Stomach (tissue), 9 donors: ENCODE data around the gene CCNDBP1. TPM values are rescaled to one million over a fixed set of nuclear protein-coding genes. Genes with fewer than 3 reads are reported as not detected.

Source experiments
- DNase-seq, 2 donors: peaks; one replicate each; pipeline versions ENCODE4 v3.0.0 to v3.0.0-alpha.2; 2013 to 2019
- H3K27ac ChIP-seq, 5 donors: fragments of 200-600 bp in 4 of 5; sonication (generic) in 4 of 5; one replicate each; pipeline ENCODE4 v1.5.1; 2013 to 2019; ENCODE audit warnings: mild to moderate bottlenecking in 1 of 5, moderate library complexity in 1 of 5
- H3K27me3 ChIP-seq, 3 donors: fragments of 200-600 bp; sonication (generic); one replicate each; pipeline ENCODE4 v1.5.1; 2017 to 2019; ENCODE audit warnings: mixed run types in 1 of 3
- H3K36me3 ChIP-seq, 4 donors: fragments of 200-600 bp; sonication (generic); 1 replicate in 3 of 4; 2 replicates in 1 of 4; pipeline ENCODE4 v1.5.1; 2016 to 2019
- H3K4me1 ChIP-seq, 4 donors: fragments of 200-600 bp; sonication (generic); one replicate each; pipeline ENCODE4 v1.5.1; 2016 to 2019
- H3K4me3 ChIP-seq, 4 donors: fragments of 200-600 bp; sonication (generic) in 3 of 4; one replicate each; pipeline ENCODE4 v1.5.1; 2016 to 2019; ENCODE audit warnings: mild to moderate bottlenecking in 1 of 4
- H3K9me3 ChIP-seq, 4 donors: fragments of 200-600 bp; sonication (generic); one replicate each; pipeline ENCODE4 v1.5.1; 2016 to 2019
- EP300 ChIP-seq: sonication (generic); formaldehyde crosslinking; IDR thresholded peaks from one replicate; pipeline ENCODE4 v1.6.1; 2017; ENCODE audit warnings: antibody characterized with exemption
- POLR2A ChIP-seq, 4 donors: fragments of 450-650 bp; IDR thresholded peaks; one replicate each; pipeline ENCODE4 v1.6.1; 2016; ENCODE audit warnings: antibody characterized with exemption in 4 of 4, control low read depth in 2 of 4, mild to moderate bottlenecking in 1 of 4, moderate library complexity in 1 of 4
- POLR2AphosphoS5 ChIP-seq, 3 donors: sonication (generic); formaldehyde crosslinking; IDR thresholded peaks; one replicate each; pipeline ENCODE4 v1.6.1; 2016; ENCODE audit warnings: antibody characterized with exemption in 3 of 3
- WGBS, 5 donors: extraction: QIAGEN DNeasy Blood & Tissue Kit in 3 of 5; methylation state at CpG; one replicate each; pipeline versions ENCODE4 v1.1.5 to v1.1.7; 2013 to 2018; 5-methylcytosine and 5-hydroxymethylcytosine counted together
- intact Hi-C: fragments of 100-400 bp; cut with DNase I; formaldehyde crosslinking; loops from one replicate; pipeline ENCODE4 v1.15.1; 2023; ENCODE audit warnings: low total_unique reads
- polyA plus RNA-seq, 3 donors: library from polyadenylated mRNA; stranded (reverse); fragments of 200-250 nt; gene quantifications; one replicate each; pipeline ENCODE4 v1.2.3, GENCODE V29; 2013
- total RNA-seq, 5 donors: library from RNA; depleted of rRNA; stranded (reverse); fragments of >200 nt; gene quantifications; one replicate each; pipeline versions ENCODE4 v1.1.0 to v1.2.3, GENCODE V29; 2014 to 2016
- TF ChIP-seq, protein P1 (sequence below), 7 experiments: fragments of 450-650 bp in 4 of 7; fragments of 200-600 bp in 3 of 7; sonication (generic) in 3 of 7; IDR thresholded peaks; one replicate each; pipeline ENCODE4 v1.5.1; 2016 to 2019; ENCODE audit warnings: antibody characterized with exemption in 7 of 7, control low read depth in 2 of 7, mild to moderate bottlenecking in 1 of 7
- donor health status: healthy with polysubstance abuse.
- donor health status: Bipolar disorder and iron deficiency.
- donor health status: healthy.

Gene CCNDBP1
- total and polyA plus RNA-seq, 8 donors, result 41.1 to 136 (median 52.8) TPM

DNA sequence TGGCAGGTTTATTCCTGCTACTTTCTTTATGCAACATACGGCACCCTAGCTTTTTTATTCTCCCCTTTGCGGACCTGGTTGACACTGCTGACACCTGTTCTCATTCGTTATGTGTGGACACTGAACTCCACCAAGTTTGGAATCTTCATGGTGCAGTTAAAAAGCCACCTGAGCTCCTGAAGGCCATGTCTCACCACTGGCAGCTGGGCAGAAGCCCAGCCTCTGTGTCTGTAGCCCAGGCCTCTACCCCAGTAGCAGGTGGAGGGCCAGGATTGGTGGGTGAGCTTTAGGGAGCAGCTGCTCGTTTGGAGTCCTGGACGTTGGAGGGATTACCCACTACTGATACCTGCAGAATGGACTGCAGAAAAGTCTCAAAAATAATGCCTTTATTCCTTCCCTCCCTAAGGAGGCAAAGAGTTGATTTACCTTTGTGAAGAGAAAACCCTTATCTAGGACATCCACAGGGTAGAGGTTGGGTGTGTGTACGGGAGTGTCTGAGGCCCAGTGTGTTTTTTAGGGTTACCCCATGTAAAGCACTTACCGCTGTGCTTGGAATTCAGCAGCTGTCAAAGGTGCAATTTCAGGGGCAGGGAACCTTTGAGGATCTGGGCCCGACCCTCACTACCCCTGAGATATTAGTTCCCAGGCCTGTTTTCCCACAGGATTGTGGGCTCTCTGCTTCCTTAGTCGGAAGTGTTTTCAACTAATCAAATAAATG is 637 bp upstream of the CCNDBP1 start:
- H3K27ac ChIP-seq, result peak overlapping the region; percentile 94 to 98 (median 97)
- peaks cover 18 to 71% (median 39%) of the 10 kb centered on the region in 4 donors for H3K4me1 ChIP-seq
- H3K27me3 ChIP-seq, result no peaks in the 10 kb centered on the region
- peaks cover 10 to 31% (median 23%) of the 10 kb centered on the region in 4 donors for H3K36me3 ChIP-seq
- intact Hi-C loops, result no loop called here
- peak overlapping the region; percentile 71 to 93 (median 82) for H3K4me3 ChIP-seq
- DNase-seq, result no peak
- WGBS, 5 donors, result 58 to 69% (median 60%) methylated on average over 9 of the region's 9 CpGs
- H3K9me3 ChIP-seq, result no peaks in the 10 kb centered on the region
- no peak for TF ChIP-seq POLR2A (IDR thresholded peaks at IDR 0.05)
- no peak for TF ChIP-seq EP300
- no peak for TF ChIP-seq POLR2AphosphoS5 (IDR thresholded peaks at IDR 0.05)
- TF ChIP-seq, protein P1, sequence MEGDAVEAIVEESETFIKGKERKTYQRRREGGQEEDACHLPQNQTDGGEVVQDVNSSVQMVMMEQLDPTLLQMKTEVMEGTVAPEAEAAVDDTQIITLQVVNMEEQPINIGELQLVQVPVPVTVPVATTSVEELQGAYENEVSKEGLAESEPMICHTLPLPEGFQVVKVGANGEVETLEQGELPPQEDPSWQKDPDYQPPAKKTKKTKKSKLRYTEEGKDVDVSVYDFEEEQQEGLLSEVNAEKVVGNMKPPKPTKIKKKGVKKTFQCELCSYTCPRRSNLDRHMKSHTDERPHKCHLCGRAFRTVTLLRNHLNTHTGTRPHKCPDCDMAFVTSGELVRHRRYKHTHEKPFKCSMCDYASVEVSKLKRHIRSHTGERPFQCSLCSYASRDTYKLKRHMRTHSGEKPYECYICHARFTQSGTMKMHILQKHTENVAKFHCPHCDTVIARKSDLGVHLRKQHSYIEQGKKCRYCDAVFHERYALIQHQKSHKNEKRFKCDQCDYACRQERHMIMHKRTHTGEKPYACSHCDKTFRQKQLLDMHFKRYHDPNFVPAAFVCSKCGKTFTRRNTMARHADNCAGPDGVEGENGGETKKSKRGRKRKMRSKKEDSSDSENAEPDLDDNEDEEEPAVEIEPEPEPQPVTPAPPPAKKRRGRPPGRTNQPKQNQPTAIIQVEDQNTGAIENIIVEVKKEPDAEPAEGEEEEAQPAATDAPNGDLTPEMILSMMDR (IDR thresholded peaks at IDR 0.05), result no peak

DNA sequence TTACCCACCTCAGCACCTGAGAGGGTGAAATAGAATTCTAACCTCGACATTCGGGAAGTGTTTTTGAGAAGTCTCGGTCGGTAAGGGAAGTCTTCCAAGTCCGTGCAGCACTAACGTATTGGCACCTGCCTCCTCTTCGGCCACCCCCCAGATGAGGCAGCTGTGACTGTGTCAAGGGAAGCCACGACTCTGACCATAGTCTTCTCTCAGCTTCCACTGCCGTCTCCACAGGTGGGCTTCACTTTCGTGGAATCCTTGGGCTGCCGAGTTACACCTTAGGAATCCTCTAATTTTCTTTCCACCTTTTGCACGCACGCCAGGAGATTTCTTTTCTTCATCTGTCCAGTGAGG is 775 bp downstream of the CCNDBP1 start:
- H3K4me1 ChIP-seq, result peaks cover 26 to 79% (median 45%) of the 10 kb centered on the region in 4 donors
- intact Hi-C loops, result no loop called here
- peaks cover 21 to 40% (median 30%) of the 10 kb centered on the region in 4 donors for H3K36me3 ChIP-seq
- H3K27ac ChIP-seq, result peak overlapping the region; percentile 94 to 98 (median 97)
- peak in 1 of 2 donors; percentile 31 for DNase-seq
- no peaks in the 10 kb centered on the region for H3K27me3 ChIP-seq
- peak overlapping the region; percentile 71 to 93 (median 82) for H3K4me3 ChIP-seq
- no peaks in the 10 kb centered on the region for H3K9me3 ChIP-seq
- 1 to 6% (median 2%) methylated on average over 12 to 13 of the region's 13 CpGs for WGBS, 5 donors
- TF ChIP-seq POLR2A (IDR thresholded peaks at IDR 0.05) (no peak), POLR2AphosphoS5 (IDR thresholded peaks at IDR 0.05) (no peak), EP300 (no peak)
- TF ChIP-seq, protein P1 (IDR thresholded peaks at IDR 0.05), result no peak

DNA sequence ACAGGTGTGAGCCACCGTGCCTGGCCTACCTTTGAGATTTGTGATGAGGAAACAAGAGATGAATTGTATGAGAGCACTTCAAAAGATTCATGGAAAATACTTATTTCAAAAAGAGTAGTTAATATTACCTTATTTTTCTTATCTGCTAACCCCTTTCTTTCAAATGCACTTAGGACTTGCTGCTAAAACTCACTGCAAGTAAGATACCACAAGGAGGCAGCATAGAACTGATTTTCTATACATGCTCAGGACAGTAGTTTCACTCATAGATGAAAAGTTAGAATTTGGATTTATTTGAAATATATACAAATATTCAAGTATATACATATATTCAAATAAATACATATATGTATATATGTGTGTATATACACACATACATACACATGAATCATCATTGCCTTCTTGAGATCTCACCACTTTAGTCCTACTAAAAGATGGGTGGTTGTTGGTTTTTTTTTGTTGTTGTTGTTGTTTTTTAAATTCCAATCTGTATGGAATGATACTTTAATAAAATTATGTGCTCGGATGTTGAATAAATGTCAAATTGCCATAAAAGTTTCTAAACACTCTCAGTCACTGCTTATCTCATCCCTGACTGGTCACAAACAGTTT is 2.4 kb downstream of the CCNDBP1 start:
- Histone ChIP-seq H3K4me1 (peaks cover 26 to 66% (median 45%) of the 10 kb centered on the region in 4 donors), H3K4me3 (peak overlapping the region in 1 of 4 donors; percentile 7), H3K36me3 (peaks cover 37 to 46% (median 41%) of the 10 kb centered on the region in 4 donors), H3K9me3 (no peaks in the 10 kb centered on the region), H3K27ac (no peak overlapping the region), H3K27me3 (no peaks in the 10 kb centered on the region)
- intact Hi-C loops, result no loop called here
- 56 to 75% (median 63%) methylated on average over 2 of the region's 2 CpGs for WGBS, 5 donors
- peak in 1 of 2 donors; percentile 72 for DNase-seq
- no peak for TF ChIP-seq EP300
- TF ChIP-seq, protein P1 (IDR thresholded peaks at IDR 0.05), result peak in 3 of 7 experiments; percentile 35 to 48 (median 43)

DNA sequence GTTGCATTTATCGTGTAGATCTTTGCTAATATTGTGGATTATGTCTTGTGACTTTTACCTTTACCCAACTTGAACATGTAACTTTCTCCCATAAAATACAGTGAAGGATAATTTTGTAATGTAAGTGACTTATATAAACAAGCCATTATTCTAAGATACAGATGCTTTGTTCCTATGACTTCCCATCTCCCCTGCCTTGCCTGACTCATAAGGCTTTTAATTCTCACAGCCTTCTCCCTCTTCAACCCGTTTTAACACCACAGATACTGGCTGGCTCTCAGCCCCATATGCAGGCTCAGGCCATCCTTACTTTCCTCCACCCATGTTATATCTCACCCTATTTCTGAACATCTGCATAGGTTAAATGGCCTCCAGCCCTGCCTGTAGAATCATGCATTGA is 4.1 kb downstream of the CCNDBP1 start:
- intact Hi-C loops, result no loop called here
- Histone ChIP-seq H3K4me3 (no peak overlapping the region), H3K27ac (no peak overlapping the region), H3K36me3 (peaks cover 47 to 58% (median 52%) of the 10 kb centered on the region in 4 donors), H3K27me3 (no peaks in the 10 kb centered on the region), H3K4me1 (peaks cover 26 to 51% (median 40%) of the 10 kb centered on the region in 4 donors), H3K9me3 (no peaks in the 10 kb centered on the region)
- TF ChIP-seq POLR2AphosphoS5 (IDR thresholded peaks at IDR 0.05) (no peak), POLR2A (IDR thresholded peaks at IDR 0.05) (no peak), EP300 (no peak)
- TF ChIP-seq, protein P1 (IDR thresholded peaks at IDR 0.05), result no peak
- WGBS, 5 donors, result 68 to 84% (median 72%) methylated on average over 2 of the region's 2 CpGs
- DNase-seq, result no peak
